LNCAP (cell line): ENCODE measurements around the gene ANXA5.

Source experiments
- TF ChIP-seq, protein P1 (sequence below): fragments of 450-650 bp; IDR thresholded peaks from 2 replicates; pipeline ENCODE4 v1.5.1; 2017; ENCODE audit warnings: mild to moderate bottlenecking

Gene ANXA5

DNA sequence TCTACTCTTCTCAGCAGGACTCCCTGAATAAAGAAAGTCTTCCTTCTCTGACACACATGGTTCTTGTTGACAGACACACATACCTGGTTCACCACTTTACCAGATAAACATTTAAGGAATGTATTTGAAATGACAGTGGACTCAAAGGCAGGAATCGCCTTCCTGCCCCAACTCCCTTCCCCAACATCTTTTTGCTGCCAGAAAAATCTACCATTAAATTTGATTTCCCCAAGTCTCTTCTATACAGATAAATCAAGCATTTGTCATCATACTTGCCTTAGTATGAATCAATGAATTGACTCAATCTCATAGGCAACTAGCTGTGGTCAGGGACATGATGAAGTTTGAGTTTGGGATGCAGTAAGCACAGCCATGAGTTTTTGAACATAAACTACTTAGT lies 23.3 kb upstream of the ANXA5 start:
- TF ChIP-seq, protein P1, sequence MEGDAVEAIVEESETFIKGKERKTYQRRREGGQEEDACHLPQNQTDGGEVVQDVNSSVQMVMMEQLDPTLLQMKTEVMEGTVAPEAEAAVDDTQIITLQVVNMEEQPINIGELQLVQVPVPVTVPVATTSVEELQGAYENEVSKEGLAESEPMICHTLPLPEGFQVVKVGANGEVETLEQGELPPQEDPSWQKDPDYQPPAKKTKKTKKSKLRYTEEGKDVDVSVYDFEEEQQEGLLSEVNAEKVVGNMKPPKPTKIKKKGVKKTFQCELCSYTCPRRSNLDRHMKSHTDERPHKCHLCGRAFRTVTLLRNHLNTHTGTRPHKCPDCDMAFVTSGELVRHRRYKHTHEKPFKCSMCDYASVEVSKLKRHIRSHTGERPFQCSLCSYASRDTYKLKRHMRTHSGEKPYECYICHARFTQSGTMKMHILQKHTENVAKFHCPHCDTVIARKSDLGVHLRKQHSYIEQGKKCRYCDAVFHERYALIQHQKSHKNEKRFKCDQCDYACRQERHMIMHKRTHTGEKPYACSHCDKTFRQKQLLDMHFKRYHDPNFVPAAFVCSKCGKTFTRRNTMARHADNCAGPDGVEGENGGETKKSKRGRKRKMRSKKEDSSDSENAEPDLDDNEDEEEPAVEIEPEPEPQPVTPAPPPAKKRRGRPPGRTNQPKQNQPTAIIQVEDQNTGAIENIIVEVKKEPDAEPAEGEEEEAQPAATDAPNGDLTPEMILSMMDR: no peak

DNA sequence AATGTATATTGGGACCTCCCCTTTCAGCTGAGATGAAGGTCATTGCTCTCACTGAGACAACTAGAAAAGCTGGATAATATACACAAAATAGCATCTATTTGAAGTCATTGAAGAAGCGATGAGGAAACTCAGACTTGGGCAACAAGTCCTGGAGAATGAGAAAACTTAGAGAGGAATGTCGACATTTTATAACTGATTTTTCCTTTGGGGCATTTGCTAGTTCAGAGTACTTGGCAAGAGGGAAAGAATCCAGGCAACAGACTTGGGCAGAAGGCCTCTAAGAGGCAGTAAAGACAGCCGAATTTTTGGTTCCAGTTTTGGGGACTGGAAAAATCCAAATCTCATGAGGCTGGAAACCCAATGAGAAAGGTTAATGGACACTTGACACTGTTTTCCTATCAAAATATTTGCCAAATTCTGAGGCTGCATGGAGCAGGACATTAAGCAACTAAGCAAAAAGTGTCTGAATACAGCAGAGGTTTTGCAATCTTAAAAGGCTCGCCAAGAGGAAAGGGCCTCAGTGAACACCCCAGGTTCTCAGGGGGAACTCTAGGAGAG lies 21.0 kb upstream of the ANXA5 start:
- TF ChIP-seq, protein P1: no peak

DNA sequence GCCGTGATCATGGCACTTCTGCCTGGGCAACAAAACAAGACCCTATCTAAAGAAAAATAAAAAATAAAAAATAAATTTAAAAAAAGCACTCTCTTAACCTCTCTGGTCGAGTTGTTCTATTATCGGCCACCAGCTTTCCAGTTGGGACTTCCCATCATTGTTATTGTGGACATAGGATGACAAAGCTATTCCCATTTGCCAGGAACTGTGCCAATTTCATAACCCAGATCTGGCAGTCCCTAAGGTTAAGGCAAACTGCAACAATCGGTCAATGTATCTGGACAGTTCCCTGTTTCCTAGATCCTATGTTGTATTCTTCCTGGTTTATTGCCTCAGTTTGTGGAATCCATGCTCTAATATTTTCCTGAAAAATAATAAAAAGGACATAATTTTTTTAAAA lies 17.8 kb upstream of the ANXA5 start:
- TF ChIP-seq, protein P1: no peak

DNA sequence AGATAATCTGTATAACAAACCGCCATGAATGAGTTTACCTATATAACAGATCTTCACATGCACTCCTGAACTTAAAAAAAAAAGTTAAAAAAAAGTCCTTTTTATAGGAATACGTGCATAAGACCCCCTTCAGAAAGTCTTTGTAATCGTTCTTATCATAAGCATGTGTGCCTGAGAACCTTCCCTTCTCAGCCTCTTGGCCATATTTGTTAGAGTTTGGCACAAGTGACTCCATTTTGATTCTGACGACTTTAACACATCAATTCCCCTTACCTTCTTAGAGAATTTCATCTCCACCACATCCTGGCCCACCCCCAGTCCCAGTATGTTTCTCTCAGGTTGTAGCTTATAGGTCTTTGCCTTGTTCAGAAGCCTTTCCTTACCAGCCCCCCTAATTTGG lies 16.0 kb upstream of the ANXA5 start:
- TF ChIP-seq, protein P1: no peak

DNA sequence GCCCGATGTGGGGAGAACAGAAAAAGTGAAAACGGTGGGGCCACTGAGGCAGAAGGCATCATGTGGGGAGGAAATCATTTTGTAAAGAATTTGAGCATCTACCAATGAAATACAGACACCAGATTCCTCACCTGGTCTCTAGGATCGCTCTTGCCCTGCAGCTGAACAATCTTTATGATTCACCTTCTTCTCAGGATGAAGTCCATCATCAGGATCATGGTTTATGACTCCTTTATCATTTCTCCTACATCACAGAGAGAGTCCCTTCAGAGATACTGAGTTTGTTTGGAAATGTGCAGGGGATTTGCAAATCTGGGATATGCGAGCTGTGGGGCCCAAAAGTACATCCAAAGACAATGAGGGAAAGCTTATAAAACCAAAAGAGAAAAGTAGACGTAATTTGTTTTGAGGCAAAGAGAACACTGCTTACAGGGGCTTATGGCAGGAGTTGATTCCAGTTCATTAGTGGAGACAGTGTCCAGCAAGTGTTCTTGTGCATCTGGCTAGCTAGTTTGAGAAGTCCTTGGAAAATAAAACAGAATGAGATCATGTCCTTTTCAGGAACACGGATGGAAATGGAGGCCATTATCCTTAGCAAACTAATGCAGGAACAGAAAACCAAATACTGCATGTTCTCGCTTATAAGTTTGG lies 15.3 kb upstream of the ANXA5 start:
- TF ChIP-seq, protein P1: no peak

DNA sequence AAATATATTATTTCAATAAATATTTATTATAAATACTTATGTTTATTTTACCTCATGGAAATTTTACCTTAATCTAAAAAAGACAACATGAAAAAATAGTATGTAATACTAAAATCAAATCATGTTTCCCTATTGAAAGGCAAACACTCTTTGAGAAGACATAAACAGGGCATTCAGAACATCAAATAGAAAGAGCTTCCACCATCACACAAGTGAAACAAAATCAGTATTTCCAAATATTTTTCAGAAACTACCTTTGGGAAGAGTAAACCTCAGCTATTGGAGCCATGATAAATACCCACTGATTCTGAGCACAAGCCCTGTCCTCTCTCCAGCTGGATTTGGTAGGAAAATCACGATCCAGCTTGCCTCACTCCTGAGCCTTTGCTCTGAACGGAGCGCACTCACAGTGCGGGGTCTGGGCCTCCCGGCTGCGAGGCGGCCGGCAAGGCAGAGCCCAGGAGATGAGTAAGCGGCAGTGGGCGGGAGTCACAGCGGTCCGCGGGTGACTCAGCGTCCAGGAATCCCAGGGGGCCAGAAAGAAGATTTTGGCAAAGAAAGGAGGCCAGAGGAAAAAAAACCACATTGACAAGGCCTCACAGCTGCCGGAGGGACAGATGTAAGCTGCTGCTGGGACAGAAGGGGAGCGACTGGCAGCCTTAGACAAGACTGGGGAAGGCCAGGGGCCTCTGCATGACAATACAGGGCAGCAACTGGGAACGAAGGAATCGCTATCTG lies 14.7 kb upstream of the ANXA5 start:
- TF ChIP-seq, protein P1: no peak

DNA sequence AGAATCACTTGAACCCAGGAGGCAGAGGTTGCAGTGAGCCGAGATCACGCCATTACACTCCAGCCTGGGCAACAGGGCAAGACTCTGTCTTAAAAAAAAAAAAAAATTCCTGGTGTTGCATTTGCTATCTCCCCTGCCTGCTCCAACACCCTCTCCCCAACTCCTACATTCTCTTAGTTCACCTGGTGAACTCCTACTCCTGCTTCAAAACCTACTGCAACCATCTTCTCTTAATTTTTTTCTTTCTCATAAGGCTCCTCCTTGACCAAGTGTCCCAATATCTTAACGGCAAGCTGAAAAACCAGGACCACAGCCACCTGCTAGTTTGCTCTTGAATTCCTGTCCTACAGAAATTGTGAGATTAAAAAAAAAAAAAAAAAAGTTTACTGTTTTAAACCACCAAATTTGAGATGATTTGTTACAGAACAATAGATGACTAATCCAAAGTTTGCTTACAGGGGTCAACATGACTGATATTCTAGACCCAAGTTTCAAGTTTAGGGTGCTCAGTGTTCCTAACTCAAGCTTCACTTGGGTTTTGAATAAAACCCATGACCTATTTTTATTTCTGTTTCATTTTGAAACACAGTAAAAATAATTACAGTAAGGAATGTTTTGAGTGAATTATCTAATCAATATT lies 13.1 kb upstream of the ANXA5 start:
- TF ChIP-seq, protein P1: no peak
